Bronchial epithelial cell (primary cell): Measurements from ENCODE around the gene PDSS2. TPM values are rescaled to one million over a fixed set of nuclear protein-coding genes. Genes with fewer than 3 reads are reported as not detected.

ENCODE experiments used
- DNase-seq: peaks from one replicate; pipeline ENCODE4 v3.0.0-alpha.2; 2010; ENCODE audit warnings: low read depth
- FAIRE-seq: peaks from 2 replicates; lab custom pipeline; 2011; peaks lifted over from hg19 to GRCh38; lab: Jason Lieb, UNC
- H3K27me3 ChIP-seq: 2 replicates; pipeline ENCODE4 v1.5.1; 2011; ENCODE audit warnings: low read length; ENCODE audit not compliant: control insufficient read depth, insufficient read depth
- H3K36me3 ChIP-seq: 2 replicates; pipeline ENCODE4 v1.5.1; 2011; ENCODE audit warnings: low read length; ENCODE audit not compliant: control insufficient read depth, insufficient read depth
- H3K4me3 ChIP-seq: 2 replicates; pipeline ENCODE4 v1.5.1; 2011; ENCODE audit warnings: mild to moderate bottlenecking, low read depth, low read length, control low read depth
- total RNA-seq: library from RNA; depleted of rRNA; stranded (reverse); fragments of >200 nt; gene quantifications from 2 replicates; pipeline ENCODE4 v1.2.1, GENCODE V29; 2014
- TF ChIP-seq, protein P1 (sequence below): IDR thresholded peaks from 2 replicates; pipeline ENCODE4 v1.5.1; 2011; ENCODE audit warnings: mild to moderate bottlenecking, moderate library complexity, low read length, control low read depth, inconsistent platforms; ENCODE audit not compliant: insufficient read depth, severe bottlenecking

PDSS2 gene
- total RNA-seq, 1 donor from 2014 or later = 18.2 TPM

DNA sequence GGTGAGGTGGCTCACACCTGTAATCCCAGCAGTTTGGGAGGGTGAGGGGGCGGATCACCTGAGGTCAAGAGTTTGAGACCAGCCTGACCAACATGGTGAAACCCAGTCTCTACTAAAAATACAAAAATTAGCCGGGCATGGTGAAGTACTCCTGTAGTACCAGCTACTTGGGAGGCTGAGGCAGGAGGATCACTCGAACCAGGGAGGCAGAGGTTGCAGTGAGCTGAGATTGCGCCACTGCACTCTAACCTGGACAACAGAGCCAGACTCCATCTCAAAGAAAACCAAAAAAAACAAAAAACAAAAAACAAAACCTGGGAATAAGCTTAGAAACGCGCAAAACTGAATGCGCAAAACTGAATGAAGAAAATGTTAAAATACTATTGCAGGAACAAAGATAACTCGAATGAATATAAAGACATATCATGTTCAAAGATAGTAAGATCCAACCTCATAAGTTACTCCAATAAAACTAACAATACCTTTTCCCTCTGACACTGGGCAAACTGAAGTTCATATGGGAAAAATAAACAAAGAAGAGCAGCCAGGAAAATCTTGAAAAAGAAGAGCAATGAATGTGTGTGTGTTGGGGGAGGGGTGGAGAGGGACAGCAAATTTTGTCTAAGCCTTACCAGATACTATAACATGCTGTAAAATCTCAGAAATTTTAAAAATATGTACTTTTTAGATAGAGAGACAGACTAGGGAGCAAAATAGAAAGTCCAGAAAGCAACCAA lies 243.0 kb downstream of the PDSS2 start:
- FAIRE-seq (no peak), DNase-seq (no peak)
- TF ChIP-seq, protein P1, sequence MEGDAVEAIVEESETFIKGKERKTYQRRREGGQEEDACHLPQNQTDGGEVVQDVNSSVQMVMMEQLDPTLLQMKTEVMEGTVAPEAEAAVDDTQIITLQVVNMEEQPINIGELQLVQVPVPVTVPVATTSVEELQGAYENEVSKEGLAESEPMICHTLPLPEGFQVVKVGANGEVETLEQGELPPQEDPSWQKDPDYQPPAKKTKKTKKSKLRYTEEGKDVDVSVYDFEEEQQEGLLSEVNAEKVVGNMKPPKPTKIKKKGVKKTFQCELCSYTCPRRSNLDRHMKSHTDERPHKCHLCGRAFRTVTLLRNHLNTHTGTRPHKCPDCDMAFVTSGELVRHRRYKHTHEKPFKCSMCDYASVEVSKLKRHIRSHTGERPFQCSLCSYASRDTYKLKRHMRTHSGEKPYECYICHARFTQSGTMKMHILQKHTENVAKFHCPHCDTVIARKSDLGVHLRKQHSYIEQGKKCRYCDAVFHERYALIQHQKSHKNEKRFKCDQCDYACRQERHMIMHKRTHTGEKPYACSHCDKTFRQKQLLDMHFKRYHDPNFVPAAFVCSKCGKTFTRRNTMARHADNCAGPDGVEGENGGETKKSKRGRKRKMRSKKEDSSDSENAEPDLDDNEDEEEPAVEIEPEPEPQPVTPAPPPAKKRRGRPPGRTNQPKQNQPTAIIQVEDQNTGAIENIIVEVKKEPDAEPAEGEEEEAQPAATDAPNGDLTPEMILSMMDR = no peak
- H3K36me3 ChIP-seq = no peaks in the 10 kb centered on the region
- H3K27me3 ChIP-seq = no peaks in the 10 kb centered on the region
- H3K4me3 ChIP-seq = no peak overlapping the region

DNA sequence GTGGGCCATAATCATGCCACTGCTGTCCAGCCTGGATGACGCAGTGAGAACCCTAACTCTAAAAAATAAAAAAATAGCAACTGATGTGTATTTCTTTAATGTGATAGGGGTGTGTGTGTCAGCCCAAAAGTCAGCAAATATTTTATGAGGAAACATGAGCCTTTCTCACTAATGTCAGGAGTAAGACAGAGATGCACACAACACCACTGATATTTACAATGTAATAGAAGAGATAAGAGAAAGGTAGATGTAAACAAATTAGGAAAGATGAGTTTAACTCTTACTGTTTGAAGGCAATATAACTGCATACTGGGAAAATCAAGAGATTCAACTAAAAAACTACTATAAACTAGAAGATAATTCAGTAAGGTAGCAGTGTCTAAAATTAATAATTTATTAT lies 244.0 kb downstream of the PDSS2 start:
- H3K36me3 ChIP-seq = no peaks in the 10 kb centered on the region
- TF ChIP-seq, protein P1 = no peak
- no peak for FAIRE-seq

DNA sequence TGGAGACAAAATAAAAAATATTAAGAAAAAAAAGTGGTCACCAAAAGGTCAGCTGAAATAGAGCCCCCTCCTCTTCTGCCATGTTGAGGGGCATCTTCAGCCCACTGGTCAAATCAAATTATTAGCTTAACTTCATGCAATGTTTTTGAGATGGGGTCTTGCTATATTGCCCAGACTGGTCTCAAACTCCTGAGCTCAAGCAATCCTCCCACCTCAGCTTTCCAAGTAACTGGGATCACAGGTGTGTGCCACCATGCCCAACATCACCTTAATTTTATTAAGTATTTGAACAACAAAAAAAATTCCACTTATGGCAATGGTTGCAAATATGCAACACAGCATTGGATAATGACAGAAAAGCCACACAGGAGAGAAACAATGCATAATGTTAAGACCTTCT lies 244.7 kb downstream of the PDSS2 start:
- DNase-seq (no peak), FAIRE-seq (no peak)
- Histone ChIP-seq H3K36me3 (no peaks in the 10 kb centered on the region), H3K27me3 (no peaks in the 10 kb centered on the region), H3K4me3 (no peak overlapping the region)
- TF ChIP-seq, protein P1 = no peak

More for the DNA sequence above, 244.0 kb downstream of the PDSS2 start:
- no peak for DNase-seq
- Histone ChIP-seq H3K4me3 (no peak overlapping the region), H3K27me3 (no peaks in the 10 kb centered on the region)

DNA sequence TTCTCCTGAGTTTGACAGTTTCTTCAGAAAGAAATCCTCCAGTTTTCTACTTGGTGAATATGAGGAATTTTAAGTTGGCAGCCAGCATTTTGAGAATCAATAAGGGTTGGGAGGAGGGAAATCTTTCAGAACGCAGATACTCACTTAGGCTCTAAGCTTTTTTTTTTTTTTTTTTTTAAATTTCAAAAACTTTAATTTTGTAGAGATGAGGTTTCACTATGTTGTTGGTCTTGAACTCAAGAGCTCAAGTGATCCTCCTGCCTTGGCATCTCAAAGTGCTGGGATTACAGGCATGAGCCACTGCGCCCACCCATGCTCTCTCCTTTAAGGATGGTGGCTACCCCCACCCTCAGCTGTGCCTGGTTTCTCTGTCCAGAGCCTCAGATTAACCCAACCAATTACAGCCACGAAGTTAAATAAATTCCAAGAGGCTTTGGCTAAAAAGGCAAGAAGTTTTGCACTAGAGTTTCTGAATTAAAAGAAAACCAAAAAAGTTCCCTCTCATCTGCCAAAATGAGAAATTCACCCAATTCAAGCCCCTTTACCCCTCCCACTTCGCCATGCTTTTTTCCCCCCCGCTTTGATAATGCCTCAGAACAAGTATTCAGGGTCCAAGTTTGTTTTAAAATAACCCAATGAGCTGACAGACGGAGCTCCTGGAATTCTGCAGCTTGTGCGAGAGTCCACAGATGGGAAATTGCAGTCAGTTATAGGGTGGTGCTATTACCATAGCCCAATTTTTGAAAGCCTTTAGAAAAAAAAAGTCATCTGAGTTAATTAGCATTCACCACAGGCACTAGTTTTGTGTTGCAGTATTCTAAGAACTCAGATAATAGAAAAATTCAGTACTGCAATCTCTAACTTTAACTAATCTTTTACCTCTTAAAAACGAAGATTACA lies 249.7 kb downstream of the PDSS2 start:
- H3K36me3 ChIP-seq = no peaks in the 10 kb centered on the region
- FAIRE-seq (no peak), DNase-seq (no peak)
- TF ChIP-seq, protein P1 = no peak
- H3K4me3 ChIP-seq = no peak overlapping the region
- no peaks in the 10 kb centered on the region for H3K27me3 ChIP-seq

DNA sequence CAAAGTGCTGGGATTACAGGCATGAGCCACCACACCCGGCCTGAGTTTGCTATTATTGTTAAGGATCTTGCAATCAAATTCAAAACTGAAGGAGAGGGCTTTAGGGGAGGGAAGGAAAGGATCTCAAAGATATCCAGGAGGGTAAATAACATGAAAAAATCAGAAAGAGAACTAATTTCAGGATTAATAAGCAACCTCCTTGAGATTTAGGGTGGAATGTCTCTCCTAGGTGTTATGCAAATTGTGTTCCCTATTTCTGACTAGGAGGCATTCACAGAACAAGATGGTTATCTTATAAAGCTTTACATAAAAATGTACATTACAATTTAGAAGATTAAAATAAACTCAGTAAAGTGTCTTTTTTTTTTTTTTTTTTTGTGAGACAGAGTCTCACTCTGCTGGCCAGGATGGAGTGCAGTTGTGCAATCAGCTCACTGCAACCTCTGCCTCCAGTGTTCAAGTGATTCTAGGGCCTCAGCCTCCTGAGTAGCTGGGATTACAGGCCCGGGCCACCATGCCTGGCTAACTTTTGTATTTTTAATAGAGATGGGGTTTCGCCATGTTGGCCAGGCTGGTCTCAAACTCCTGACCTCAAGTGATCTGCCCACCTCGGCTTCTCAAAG lies 252.0 kb downstream of the PDSS2 start:
- TF ChIP-seq, protein P1 = no peak
- FAIRE-seq (no peak), DNase-seq (no peak)
- Histone ChIP-seq H3K27me3 (no peaks in the 10 kb centered on the region), H3K4me3 (no peak overlapping the region), H3K36me3 (no peaks in the 10 kb centered on the region)
